GM19328 (cell line): Measurements from ENCODE around the gene DCST2.
A peak's percentile ranks its signal among the peaks of the same experiment; 100 is the strongest.
"Not testable (repeated sequence)": the region's sequence is repeated elsewhere in the genome, so short reads cannot be mapped to it uniquely, and the experiment has no call there.

Source experiments
- ATAC-seq: cut with Tn5 transposase; IDR thresholded peaks from one replicate; pipeline ENCODE4 v1.9.1; 2021; ENCODE audit warnings: mild to moderate bottlenecking, moderate library complexity; ENCODE audit not compliant: unreplicated experiment

Gene DCST2

GRCh38 chr1:154983776-154984466 lies 49.7 kb downstream of the DCST2 start:
- ATAC-seq, result no peak

DNA sequence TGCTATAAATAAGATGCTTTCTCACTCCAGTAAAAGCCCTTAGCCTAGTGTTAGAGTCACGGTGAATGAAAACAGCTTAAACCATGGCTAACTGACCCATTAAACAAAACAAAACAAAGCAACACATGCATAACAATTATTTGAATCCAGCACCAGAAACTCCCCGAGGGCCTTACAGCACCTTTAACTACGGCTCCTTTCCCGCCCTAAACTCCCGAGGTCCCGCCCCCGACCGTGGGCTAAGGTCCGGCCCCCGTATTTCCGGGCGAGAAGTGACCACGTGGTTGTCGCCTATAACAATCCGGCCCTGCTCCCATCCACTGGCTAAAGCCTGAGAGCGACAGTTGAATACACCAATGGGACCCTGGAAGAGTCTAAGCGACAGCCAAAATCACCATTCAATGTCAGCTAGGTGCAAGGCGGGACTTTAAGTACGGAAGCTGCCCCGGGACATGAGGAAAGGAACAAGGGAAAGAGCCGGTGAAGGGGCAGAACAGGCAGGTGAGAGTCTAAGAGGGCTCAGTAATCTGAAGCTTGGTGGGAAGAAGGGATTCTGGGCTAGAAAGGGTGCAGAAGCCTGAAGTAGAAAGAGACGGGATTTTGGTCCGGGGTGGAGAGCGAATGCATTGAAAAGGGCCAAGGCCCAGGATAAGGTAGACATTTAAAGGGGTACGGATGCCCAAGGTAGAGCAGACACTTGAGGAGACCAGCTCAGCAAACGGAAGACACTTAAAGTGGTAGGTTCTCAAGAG lies 50.5 kb downstream of the DCST2 start, which contains the start of gene FLAD1:
TSS of gene FLAD1 (plus strand) at position 448 of the 752 bp plus-strand sequence. CDS start 351 bp downstream, outside the sequence.
- peak; percentile 97 for ATAC-seq

DNA sequence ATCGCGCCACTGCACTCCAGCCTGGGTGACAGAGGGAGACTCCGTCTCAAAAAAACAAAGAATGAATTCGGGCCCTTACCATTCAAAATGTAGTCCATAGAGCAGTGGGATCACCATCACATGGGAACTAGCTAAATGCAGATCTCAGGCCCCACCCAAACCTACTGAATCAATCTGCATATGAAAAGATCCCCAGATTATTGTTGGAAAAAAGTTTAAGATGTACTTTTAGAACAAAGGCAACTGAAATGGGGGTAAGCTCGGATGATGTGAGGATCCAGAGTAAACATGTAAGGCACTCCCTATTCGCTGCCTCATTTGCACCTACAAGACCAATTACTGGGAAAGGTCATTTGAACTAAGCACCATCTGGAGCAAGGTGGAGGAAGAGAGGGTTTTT lies 51.2 kb downstream of the DCST2 start:
- ATAC-seq, result no peak

DNA sequence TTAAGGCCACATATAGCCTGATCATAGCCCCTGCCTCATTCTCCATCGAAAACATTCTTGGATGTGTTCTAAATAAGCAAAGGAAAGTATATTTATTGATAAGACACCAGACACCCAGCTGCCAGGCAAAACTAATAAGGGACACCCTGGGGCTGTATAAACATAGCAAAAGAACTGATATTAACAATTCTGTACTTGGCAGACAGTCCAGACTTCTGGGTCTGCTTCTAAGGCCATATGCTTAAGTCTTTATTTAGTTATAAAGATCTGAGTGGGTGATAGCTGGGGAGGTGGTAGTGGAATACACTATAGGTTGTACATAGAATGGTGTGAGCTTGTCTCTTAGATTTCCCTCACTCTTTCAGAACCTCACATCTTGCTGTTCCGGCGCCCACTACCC lies 55.2 kb downstream of the DCST2 start:
- no peak for ATAC-seq

DNA sequence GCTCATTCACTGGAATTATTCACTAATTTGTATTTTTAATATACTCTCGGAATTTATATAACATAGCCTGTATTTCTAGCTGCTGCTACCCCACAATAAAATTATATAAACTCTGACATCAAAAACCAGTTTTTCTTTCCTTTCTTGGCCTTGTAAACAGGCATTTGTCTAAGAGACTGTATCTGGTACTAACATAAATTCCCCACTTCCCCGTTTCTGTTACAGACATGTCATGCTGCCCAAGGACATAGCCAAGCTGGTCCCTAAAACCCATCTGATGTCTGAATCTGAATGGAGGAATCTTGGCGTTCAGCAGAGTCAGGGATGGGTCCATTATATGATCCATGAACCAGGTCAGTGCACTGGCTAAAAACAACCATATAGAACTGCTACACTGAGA lies 55.8 kb downstream of the DCST2 start:
- not testable (repeated sequence) for ATAC-seq

- no peak for ATAC-seq
These were observed 58.0 kb downstream of the DCST2 start for GRCh38 chr1:154975409-154976059.

DNA sequence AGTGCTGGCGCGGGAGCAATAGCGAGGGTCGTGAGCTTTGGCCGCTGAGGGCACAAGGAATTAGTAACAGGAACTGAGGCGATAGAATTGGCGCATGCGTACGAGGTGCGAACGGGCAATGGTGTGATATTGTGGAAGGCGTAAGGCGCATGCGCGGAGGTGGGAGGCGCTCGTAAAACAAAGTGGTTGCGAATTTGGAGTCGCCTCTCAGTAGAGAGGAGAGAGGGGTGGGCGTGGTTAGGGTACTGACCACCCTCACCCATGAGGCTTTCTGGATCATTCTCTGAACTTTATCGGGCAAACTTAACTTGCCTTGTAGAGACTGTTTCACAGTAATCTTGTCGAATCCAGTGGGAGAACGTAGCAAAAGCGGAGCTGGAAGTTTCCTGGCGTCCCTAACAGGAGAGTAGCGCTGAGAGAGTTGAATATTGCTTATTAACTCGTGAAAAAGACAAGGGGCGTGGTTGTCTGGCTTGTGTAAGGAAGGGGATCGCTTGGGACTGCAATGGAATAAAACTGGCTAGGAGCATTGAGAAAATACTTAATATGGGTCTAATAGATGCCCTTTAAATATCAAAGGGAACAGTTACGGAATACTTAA lies 58.7 kb downstream of the DCST2 start:
- ATAC-seq, result peak; percentile 40

GRCh38 chr1:154974102-154974807 lies 59.3 kb downstream of the DCST2 start, which contains the start of gene CKS1B:
TSS of gene CKS1B (plus strand) at chr1:154974681. CDS start at chr1:154974746, 65 bp downstream.
- peak; percentile 74 for ATAC-seq

DNA sequence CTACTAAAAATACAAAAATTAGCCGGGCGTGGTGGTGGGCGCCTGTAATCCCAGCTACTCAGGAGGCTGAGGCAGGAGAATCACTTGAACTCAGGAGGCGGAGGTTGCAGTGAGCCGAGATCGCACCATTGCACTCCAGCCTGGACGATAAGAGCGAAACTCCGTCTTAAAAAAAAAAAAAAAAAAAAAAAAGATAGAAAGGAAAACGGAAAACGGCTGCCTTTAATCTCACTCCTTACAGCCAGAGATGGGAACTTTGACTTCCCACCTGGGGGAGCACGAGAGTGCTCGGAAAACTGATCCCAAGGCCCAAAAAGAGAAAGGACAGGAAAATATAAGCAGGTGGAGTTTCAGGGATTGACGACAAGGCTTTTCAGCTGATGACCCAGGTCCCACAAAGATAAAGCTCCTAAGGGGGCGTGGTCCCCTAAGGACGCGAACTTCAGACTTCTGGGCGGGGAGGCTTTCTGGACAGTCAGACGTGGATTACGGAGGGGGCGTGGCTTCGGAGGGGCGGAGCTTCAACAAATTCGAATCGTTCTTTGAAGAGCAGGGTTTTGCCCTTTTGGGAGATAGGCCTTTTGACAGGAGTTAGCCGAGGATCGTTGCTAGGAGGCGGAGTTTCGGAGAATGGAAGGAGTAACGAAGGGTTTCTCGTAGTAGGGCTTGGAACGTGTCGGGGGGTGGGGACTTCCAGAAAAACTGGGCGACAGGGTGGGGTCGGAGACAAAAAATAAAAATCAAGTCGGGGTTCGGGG lies 60.1 kb downstream of the DCST2 start:
- ATAC-seq, result no peak

DNA sequence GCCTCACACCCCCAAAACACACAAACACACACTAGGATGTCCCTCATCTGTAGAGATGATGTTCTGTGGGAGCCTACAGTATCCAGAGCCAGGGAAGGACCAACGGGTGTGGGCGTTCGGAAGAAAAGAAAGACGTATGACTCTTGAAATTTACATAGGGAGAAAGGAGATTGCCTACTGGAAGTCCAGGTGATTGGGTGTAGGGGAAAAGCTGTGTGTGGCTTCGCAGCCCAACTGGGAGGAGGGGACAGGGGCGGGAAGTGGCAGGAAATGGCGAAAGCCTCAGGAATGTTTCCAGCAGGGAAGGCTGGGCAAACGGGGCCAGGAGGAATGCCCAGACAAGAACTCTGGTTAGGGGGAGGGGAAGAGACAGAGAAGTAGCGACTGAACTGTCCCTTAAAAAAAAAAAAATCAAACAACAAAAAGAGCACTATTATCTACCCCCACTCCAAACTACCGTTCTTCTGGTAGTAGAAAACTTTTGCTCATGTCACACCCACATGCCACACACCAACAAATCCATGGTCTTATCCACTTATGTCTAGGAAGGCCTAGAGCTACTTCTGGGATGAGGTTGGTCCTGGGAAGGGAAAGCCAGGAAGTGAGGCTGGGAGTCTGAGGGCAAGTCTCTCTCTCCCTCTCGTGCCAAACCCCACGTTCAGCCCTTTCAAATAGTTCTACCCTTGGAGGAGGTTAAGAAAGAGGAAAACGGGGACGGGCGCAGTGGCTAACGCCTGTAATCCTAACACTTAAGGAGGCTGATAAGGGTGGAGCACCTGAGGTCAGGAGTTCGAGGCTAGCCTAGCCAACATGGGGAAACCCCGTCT lies 60.9 kb downstream of the DCST2 start:
- ATAC-seq, result no peak

DNA sequence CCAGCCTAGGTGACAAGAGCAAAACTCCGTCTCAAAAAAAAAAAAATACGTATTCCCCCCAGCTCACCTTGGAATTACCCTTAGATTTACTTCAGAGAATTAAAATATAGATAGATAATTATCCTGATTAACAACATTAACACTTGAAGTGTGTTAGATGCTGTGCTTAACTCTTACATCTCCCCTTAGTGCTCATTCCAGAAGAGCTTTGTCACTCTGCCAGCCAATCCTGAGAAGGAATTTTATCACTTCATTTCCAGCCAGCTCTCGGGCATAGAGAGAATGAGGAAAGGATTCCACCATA lies 61.4 kb downstream of the DCST2 start:
- no peak for ATAC-seq

DNA sequence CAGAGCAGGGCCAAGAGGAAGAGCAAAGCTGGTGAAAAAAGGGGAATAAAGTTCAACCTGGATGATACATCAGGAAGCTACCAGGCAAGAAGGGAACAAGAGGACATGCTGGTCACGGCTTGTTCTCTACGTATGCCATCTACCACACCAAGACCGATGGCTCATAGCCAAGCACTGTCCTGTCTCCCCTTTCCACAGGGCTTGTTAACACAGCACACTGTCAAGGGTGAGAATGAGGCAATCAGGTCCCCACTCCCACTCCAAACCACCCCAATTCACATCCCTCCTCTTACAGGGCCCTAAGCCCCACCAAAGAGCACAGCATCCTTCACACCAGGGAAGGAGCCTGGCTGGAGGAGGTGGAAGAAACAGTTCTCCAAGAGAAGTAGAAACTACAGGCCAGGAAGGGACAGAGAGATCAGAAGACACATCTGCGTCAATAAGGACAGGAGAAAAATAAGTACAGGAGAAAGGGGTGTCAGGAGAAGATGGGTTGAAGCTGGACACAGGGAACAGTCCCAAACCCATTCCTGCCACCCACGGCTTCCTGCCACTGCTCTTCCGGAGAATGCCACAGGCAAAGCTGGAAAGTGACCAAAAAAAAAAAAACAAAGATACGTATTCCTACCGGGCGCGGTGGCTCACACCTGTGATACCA lies 62.1 kb downstream of the DCST2 start:
- ATAC-seq, result no peak

GRCh38 chr1:154970631-154971340 lies 62.8 kb downstream of the DCST2 start, which contains the start of gene SHC1:
TSS of gene SHC1 (minus strand) at chr1:154970747. CDS start at chr1:154970526, 221 bp downstream.
- ATAC-seq, result no peak

- ATAC-seq, result no peak
These were observed 63.6 kb downstream of the DCST2 start for GRCh38 chr1:154969860-154970452.

DNA sequence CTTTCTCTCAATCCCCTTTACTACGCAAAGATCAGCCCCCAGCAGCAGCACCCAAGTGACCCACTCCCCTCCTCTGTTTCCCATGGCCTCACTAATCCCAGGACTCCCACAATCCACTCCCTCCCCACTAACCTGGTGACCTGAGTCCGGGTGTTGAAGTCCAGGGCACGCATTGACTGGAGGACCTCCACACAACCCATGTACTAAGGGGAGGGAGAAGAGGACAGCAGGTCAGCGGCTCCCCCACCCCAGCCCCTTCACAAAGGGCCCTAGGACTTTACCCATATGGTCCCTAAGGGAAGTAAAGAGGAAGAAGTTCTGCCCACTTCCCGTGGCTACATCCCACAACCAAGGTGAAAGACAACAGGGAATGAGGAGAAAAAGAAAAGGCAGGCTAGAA lies 64.3 kb downstream of the DCST2 start:
- ATAC-seq, result no peak

GRCh38 chr1:154968731-154969130 lies 64.8 kb downstream of the DCST2 start:
- no peak for ATAC-seq
